B cell (primary cell): ENCODE measurements around the gene ADGRB2. TPM values are rescaled to one million over a fixed set of nuclear protein-coding genes. Genes with fewer than 3 reads are reported as not detected.

Experiments
- ATAC-seq: fragments of 200-7000 bp; cut with Tn5 transposase; one replicate; pipeline ENCODE4 v1.10.0; 2021; ENCODE audit warnings: low read depth, mild to moderate bottlenecking, moderate number of reproducible peaks, moderate library complexity
- CTCF ChIA-PET: fragments of 350-600 bp; sonication (Branson Sonifier 250); formaldehyde crosslinking; loops from one replicate; lab custom pipeline; 2021; ENCODE audit warnings: antibody characterized with exemption, inconsistent platforms; lab: Charles Lee
- POLR2A ChIA-PET: fragments of 350-600 bp; sonication (Branson Sonifier 250); formaldehyde crosslinking; loops from one replicate; lab custom pipeline; 2021; ENCODE audit warnings: antibody characterized with exemption; lab: Charles Lee
- DNase-seq: peaks from one replicate; pipeline ENCODE4 v3.0.0; 2013
- H2AFZ ChIP-seq: 2 replicates; pipeline ENCODE4 v1.6.1; 2012; ENCODE audit warnings: mild to moderate bottlenecking, low read depth, low read length; ENCODE audit not compliant: insufficient read depth, poor library complexity, severe bottlenecking
- H3K27ac ChIP-seq, 2 donors: 1 replicate in 1 of 2; 2 replicates in 1 of 2; pipeline ENCODE4 v1.5.1; 2012 to 2013; ENCODE audit warnings: low read length in 2 of 2, mild to moderate bottlenecking in 2 of 2, moderate library complexity in 1 of 2
- H3K27me3 ChIP-seq, 4 experiments: fragments of 200-600 bp in 1 of 4; sonication (generic) in 1 of 4; replicated peaks in 1 of 4; 1 replicate in 2 of 4; 2 replicates in 2 of 4; pipeline versions ENCODE4 v1.6.1 to v1.7.0; 2013 to 2016; ENCODE audit warnings: low read length in 3 of 4, mild to moderate bottlenecking in 2 of 4, mixed read lengths in 1 of 4, moderate library complexity in 1 of 4; ENCODE audit not compliant: insufficient read depth in 4 of 4, control insufficient read depth in 3 of 4; ENCODE audit errors: control extremely low read depth in 1 of 4
- H3K36me3 ChIP-seq, 2 experiments: replicated peaks in 1 of 2; 1 replicate in 1 of 2; 2 replicates in 1 of 2; pipeline versions ENCODE4 v1.6.1 to v1.7.1; 2013; ENCODE audit warnings: low read length in 1 of 2; ENCODE audit not compliant: insufficient read depth in 2 of 2, control insufficient read depth in 1 of 2; ENCODE audit errors: control extremely low read depth in 1 of 2, extremely low read depth in 1 of 2
- H3K4me1 ChIP-seq, 2 donors: fragments of 200-600 bp in 1 of 2; sonication (generic) in 1 of 2; 1 replicate in 1 of 2; 2 replicates in 1 of 2; pipeline versions ENCODE4 v1.5.1 to v1.6.1; 2013 to 2017; ENCODE audit warnings: low read length in 2 of 2; ENCODE audit not compliant: control insufficient read depth in 2 of 2, insufficient read depth in 2 of 2
- H3K4me2 ChIP-seq: replicated peaks from 2 replicates; pipeline ENCODE3; 2012; ENCODE audit warnings: mild to moderate bottlenecking, low read depth, low read length; ENCODE audit not compliant: poor library complexity, severe bottlenecking
- H3K4me3 ChIP-seq, 5 experiments: fragments of 200-600 bp in 1 of 5; sonication (generic) in 1 of 5; 1 replicate in 3 of 5; 2 replicates in 2 of 5; pipeline versions ENCODE4 v1.5.1 to v1.7.0; 2011 to 2016; ENCODE audit warnings: low read length in 4 of 5, mild to moderate bottlenecking in 4 of 5, low read depth in 2 of 5, control low read depth in 1 of 5, moderate library complexity in 1 of 5; ENCODE audit not compliant: insufficient read depth in 1 of 5; ENCODE audit errors: control extremely low read depth in 1 of 5, extremely low read depth in 1 of 5
- H3K79me2 ChIP-seq: fragments of 200-600 bp; sonication (generic); one replicate; pipeline ENCODE4 v1.6.0; 2016; ENCODE audit warnings: low read length; ENCODE audit not compliant: control insufficient read depth, insufficient read depth
- H3K9ac ChIP-seq: fragments of 200-600 bp; sonication (generic); 2 replicates; pipeline ENCODE4 v1.6.1; 2017; ENCODE audit warnings: mild to moderate bottlenecking, low read length, moderate library complexity
- H3K9me3 ChIP-seq, 3 donors: one replicate each; pipeline versions ENCODE4 v1.6.1 to v1.7.1; 2013; ENCODE audit warnings: low read length in 2 of 3; ENCODE audit not compliant: control insufficient read depth in 2 of 3, insufficient read depth in 1 of 3; ENCODE audit errors: control extremely low read depth in 1 of 3
- H4K20me1 ChIP-seq: 2 replicates; pipeline ENCODE4 v1.6.0; 2012; ENCODE audit warnings: mild to moderate bottlenecking, low read length; ENCODE audit not compliant: insufficient read depth, control insufficient read depth, poor library complexity, severe bottlenecking
- H3K27ac Mint-ChIP-seq: one replicate; pipeline ENCODE4 v1.8.0; 2021; ENCODE audit warnings: mixed read lengths
- H3K27me3 Mint-ChIP-seq: one replicate; pipeline ENCODE4 v1.8.0; 2021; ENCODE audit warnings: mixed read lengths
- H3K4me1 Mint-ChIP-seq: one replicate; pipeline ENCODE4 v1.8.0; 2021; ENCODE audit warnings: mixed read lengths
- H3K4me3 Mint-ChIP-seq: one replicate; pipeline ENCODE4 v1.8.0; 2021; ENCODE audit warnings: mixed read lengths
- H3K9me3 Mint-ChIP-seq: one replicate; pipeline ENCODE4 v1.8.0; 2022; ENCODE audit warnings: mixed read lengths; ENCODE audit not compliant: insufficient read depth
- CTCF ChIP-seq: fragments of 200-600 bp; IDR thresholded peaks from one replicate; pipeline ENCODE4 v1.8.0; 2022; ENCODE audit warnings: antibody characterized with exemption, mild to moderate bottlenecking
- EZH2 ChIP-seq: IDR thresholded peaks from 2 replicates; pipeline ENCODE4 v1.6.1; 2012; ENCODE audit warnings: borderline replicate concordance, low read depth, mild to moderate bottlenecking, moderate library complexity, low read length; ENCODE audit not compliant: insufficient read depth, poor library complexity, severe bottlenecking
- WGBS: methylation state at CpG from one replicate; pipeline ENCODE4 v1.1.5; 2013; ENCODE audit warnings: missing lambda C conversion rate; ENCODE audit not compliant: insufficient coverage; 5-methylcytosine and 5-hydroxymethylcytosine counted together
- intact Hi-C: fragments of 100-400 bp; cut with micrococcal nuclease; formaldehyde crosslinking; loops from one replicate; pipeline ENCODE4 v1.10.0; 2022
- polyA plus RNA-seq: library from polyadenylated mRNA; depleted of rRNA; stranded (reverse); fragments of >200 nt; gene quantifications from 2 replicates; pipeline ENCODE4 v1.2.3, GENCODE V29; 2012
- total RNA-seq, 2 donors: library from RNA; stranded (reverse); fragments of 120-200 nt in 1 of 2; gene quantifications; 1 replicate in 1 of 2; 2 replicates in 1 of 2; pipeline versions ENCODE4 v1.2.3 to v1.2.4, GENCODE V29; 2013 to 2022

ADGRB2 gene
- total and polyA plus RNA-seq, 2 donors (not counting 1 experiment from before 2014, with no cell fraction given), result 1.9 to 2.7 TPM

DNA sequence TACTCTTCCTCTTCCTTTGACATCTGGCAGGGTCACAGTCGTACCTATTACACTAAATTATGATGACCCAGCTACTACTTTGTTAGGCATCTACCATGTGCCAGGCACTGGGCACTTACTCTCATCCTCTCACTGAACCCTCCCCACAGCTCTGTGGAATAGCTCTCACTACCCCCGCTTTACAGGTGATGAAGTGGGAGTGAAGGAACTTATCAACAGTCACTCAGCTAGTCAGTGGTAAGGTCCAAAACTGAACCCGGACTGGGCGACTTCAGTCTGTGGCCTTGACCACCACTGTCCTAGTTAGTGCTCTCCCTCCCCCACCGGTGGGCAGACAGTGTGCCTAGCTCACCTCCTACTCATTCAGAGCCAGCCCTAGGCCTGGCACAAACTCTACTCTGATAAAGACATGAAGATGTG lies 12.3 kb downstream of the ADGRB2 start:
- peaks cover 0 to 11% (median 0%) of the 10 kb centered on the region in 3 donors for H3K9me3 ChIP-seq
- no peak overlapping the region for H3K27ac ChIP-seq
- H4K20me1 ChIP-seq, result no peaks in the 10 kb centered on the region
- no peaks in the 10 kb centered on the region for H3K36me3 ChIP-seq
- no peak overlapping the region for H3K4me2 ChIP-seq
- no peaks in the 10 kb centered on the region for H3K79me2 ChIP-seq
- TF ChIP-seq CTCF (no peak), EZH2 (no peak)
- ChIA-PET POLR2A (no interaction called here), CTCF (interaction anchor here (1.2 kb wide), 1 partner anchor 37 kb away, joined by 3 read pairs; no protein-coding TSS in a partner anchor)
- 29% methylated on average over 1 of the region's 5 CpGs for WGBS
- DNase-seq, result no peak
- no peak overlapping the region for H3K27ac Mint-ChIP-seq
- no peak for ATAC-seq
- intact Hi-C loops, result no loop called here
- no peak overlapping the region for H2AFZ ChIP-seq
- H3K9me3 Mint-ChIP-seq, result no peaks in the 10 kb centered on the region
- no peak overlapping the region for H3K4me3 ChIP-seq
- H3K4me1 Mint-ChIP-seq, result peaks cover 24% of the 10 kb centered on the region
- H3K4me3 Mint-ChIP-seq, result no peak overlapping the region
- no peak overlapping the region for H3K9ac ChIP-seq
- H3K4me1 ChIP-seq, result peaks cover 20 to 30% of the 10 kb centered on the region in 2 donors
- peaks cover 18% of the 10 kb centered on the region for H3K27me3 Mint-ChIP-seq
- H3K27me3 ChIP-seq, result peaks cover 0 to 28% (median 2%) of the 10 kb centered on the region in 4 experiments

DNA sequence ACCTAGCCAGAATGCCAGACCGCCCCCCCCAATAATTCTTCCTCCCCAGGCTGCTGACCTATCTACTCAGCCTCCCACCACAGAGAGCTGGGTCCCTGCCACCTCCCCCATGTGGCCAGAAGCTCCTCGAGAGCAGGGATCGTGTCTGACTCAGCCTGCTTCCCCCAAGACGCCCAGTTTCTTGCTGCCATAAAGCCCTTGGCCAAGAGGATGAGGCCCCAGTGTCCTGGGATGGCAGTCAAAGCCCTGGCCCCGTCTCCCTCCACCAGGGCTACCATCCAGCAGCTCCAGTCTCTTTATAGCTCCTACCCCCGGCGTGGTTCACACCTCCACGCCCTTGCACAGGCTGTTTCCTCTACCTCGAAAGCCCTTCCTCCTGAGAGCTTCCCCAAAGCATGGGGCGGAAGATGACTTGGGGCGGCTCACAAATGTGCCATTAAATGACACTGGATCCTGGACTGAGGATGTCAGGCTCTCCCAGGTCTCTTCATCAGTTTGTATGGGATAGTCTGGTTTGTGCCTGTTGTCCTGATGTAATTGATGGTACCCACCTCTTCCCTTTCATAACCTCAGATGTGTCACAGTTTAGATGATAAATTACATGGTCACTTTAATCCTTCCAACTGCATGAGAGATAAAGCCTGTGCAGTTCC lies 13.2 kb downstream of the ADGRB2 start:
- H3K27me3 ChIP-seq, result peaks cover 0 to 28% (median 2%) of the 10 kb centered on the region in 4 experiments
- ChIA-PET POLR2A (no interaction called here), CTCF (interaction anchor here (0.7 to 1.2 kb wide), 3 partner anchors 11 to 38 kb away, joined by 3 to 6 read pairs (median 5); no protein-coding TSS in a partner anchor)
- H3K9me3 ChIP-seq, result peaks cover 0 to 11% (median 0%) of the 10 kb centered on the region in 3 donors
- Mint-ChIP-seq H3K4me3 (peak overlapping the region; percentile 34), H3K27me3 (peaks cover 18% of the 10 kb centered on the region), H3K9me3 (no peaks in the 10 kb centered on the region), H3K27ac (peak overlapping the region; percentile 65), H3K4me1 (peaks cover 32% of the 10 kb centered on the region)
- no peak overlapping the region for H3K4me3 ChIP-seq
- DNase-seq (peak; percentile 60), ATAC-seq (peak; percentile 51)
- no peak overlapping the region for H2AFZ ChIP-seq
- TF ChIP-seq EZH2, result no peak
- no peak for TF ChIP-seq CTCF
- H3K27ac ChIP-seq, result no peak overlapping the region
- intact Hi-C loops, result no loop called here
- H3K79me2 ChIP-seq, result no peaks in the 10 kb centered on the region
- H3K4me1 ChIP-seq, result peaks cover 20 to 36% of the 10 kb centered on the region in 2 donors
- H3K4me2 ChIP-seq, result peak overlapping the region; percentile 49
- WGBS, result 25% methylated on average over 8 of the region's 11 CpGs
- no peaks in the 10 kb centered on the region for H4K20me1 ChIP-seq
- H3K36me3 ChIP-seq, result no peaks in the 10 kb centered on the region
- H3K9ac ChIP-seq, result no peak overlapping the region
